HFFc6 (cell line): ENCODE measurements around the gene LRP1B. TPM values are rescaled to one million over a fixed set of nuclear protein-coding genes. Genes with fewer than 3 reads are reported as not detected.

Experiments used
- DNase-seq: peaks from one replicate; pipeline ENCODE4 v3.0.0-alpha.2; 2018
- H3K27ac Mint-ChIP-seq: 2 replicates; pipeline ENCODE4 v1.8.0; 2020; ENCODE audit warnings: mild to moderate bottlenecking, mixed read lengths
- H3K27me3 Mint-ChIP-seq: 2 replicates; pipeline ENCODE4 v1.8.0; 2021; ENCODE audit warnings: mild to moderate bottlenecking, moderate library complexity, mixed read lengths; ENCODE audit not compliant: insufficient read depth
- H3K36me3 Mint-ChIP-seq: 2 replicates; pipeline ENCODE4 v1.8.0; 2021; ENCODE audit warnings: low read depth, mixed read lengths
- H3K4me1 Mint-ChIP-seq: 2 replicates; pipeline ENCODE4 v1.8.0; 2020; ENCODE audit warnings: low read depth, mixed read lengths
- H3K4me3 Mint-ChIP-seq: 2 replicates; pipeline ENCODE4 v1.8.0; 2020; ENCODE audit warnings: mild to moderate bottlenecking, moderate library complexity, mixed read lengths
- H3K9me3 Mint-ChIP-seq: 2 replicates; pipeline ENCODE4 v1.8.0; 2020; ENCODE audit warnings: mild to moderate bottlenecking, mixed read lengths
- total RNA-seq, 6 experiments: library from RNA; stranded (reverse); fragmentation: NEBNext Ultra II Directional; extraction: Animal tissue kit (Norgen Biotek cat#: 25700); gene quantifications; 2 replicates in 1 of 6; 3 replicates in 5 of 6; pipeline ENCODE4 v1.2.3, GENCODE V29; 2021
- TF ChIP-seq, protein P1 (sequence below): fragments of 200-600 bp; sonication (generic); IDR thresholded peaks from 2 replicates; pipeline ENCODE4 v1.5.0; 2021; ENCODE audit warnings: antibody characterized with exemption, mild to moderate bottlenecking

LRP1B gene
- total RNA-seq, 6 experiments from 2014 or later = not detected

DNA sequence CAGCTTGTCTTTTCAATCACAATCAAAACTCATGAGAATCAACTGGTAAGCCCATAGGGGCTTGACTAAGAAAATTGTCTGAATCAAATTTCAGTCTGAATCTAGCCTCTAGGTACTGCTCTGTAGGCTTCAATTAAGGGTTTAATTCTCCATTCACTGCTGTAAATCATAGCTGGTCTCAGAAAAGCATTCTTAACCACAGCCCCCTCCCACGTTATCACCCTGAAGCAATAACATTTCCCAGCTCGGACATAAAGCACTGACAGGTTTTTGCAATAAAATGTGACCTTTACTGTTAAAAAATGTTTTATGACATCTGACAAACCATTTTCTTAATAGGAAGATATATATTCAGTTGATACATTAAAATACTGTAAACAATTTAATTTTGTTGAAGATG is 55.0 kb downstream of the LRP1B start:
- H3K36me3 Mint-ChIP-seq = peaks cover 9% of the 10 kb centered on the region; the same call in 1 of the 2 replicates
- H3K27me3 Mint-ChIP-seq = no peaks in the 10 kb centered on the region; the same call in 1 of the 2 replicates
- no peak for DNase-seq

DNA sequence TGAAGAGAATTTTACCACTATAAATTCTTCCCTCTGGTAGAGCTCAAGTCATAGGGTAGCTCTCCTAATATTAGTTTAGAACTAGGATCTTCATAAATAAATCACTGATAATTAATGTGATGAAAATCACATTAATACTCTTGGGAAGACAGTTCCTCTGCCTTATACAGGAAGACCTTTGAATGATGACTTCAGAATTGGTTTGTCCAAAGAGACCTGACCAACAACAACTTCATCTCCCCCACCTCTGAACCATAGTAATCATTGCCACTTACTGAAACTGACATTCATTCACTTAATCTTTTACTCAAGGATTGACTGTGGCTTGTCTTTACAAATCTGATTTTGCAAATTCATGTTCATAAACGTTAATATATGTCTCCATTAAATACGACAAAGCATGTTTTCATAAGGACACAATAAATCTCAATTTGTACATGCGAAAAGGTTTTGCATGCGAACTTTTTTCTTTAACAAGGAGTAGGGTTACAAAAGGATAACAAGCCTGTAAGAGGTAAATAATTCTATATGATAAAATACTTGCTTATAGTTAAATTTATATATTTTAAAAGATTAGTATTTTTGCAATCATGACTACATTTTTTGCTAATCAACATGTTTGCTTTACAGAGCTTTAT is 61.4 kb downstream of the LRP1B start:
- peaks cover 3% of the 10 kb centered on the region; the same call in 1 of the 2 replicates for H3K36me3 Mint-ChIP-seq
- no peak for DNase-seq
- no peak overlapping the region for H3K27ac Mint-ChIP-seq
- no peaks in the 10 kb centered on the region for H3K4me1 Mint-ChIP-seq
- peaks cover 29% of the 10 kb centered on the region for H3K9me3 Mint-ChIP-seq
- TF ChIP-seq, protein P1, sequence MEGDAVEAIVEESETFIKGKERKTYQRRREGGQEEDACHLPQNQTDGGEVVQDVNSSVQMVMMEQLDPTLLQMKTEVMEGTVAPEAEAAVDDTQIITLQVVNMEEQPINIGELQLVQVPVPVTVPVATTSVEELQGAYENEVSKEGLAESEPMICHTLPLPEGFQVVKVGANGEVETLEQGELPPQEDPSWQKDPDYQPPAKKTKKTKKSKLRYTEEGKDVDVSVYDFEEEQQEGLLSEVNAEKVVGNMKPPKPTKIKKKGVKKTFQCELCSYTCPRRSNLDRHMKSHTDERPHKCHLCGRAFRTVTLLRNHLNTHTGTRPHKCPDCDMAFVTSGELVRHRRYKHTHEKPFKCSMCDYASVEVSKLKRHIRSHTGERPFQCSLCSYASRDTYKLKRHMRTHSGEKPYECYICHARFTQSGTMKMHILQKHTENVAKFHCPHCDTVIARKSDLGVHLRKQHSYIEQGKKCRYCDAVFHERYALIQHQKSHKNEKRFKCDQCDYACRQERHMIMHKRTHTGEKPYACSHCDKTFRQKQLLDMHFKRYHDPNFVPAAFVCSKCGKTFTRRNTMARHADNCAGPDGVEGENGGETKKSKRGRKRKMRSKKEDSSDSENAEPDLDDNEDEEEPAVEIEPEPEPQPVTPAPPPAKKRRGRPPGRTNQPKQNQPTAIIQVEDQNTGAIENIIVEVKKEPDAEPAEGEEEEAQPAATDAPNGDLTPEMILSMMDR = no peak
- no peaks in the 10 kb centered on the region; the same call in 1 of the 2 replicates for H3K27me3 Mint-ChIP-seq
- H3K4me3 Mint-ChIP-seq = no peak overlapping the region

More for the DNA sequence above, 55.0 kb downstream of the LRP1B start:
- H3K4me3 Mint-ChIP-seq = no peak overlapping the region
- no peaks in the 10 kb centered on the region for H3K4me1 Mint-ChIP-seq
- TF ChIP-seq, protein P1 = no peak
- H3K27ac Mint-ChIP-seq = no peak overlapping the region
- peaks cover 40% of the 10 kb centered on the region for H3K9me3 Mint-ChIP-seq

- Mint-ChIP-seq H3K36me3 (no peaks in the 10 kb centered on the region), H3K9me3 (peaks cover 11% of the 10 kb centered on the region), H3K27ac (no peak overlapping the region), H3K4me3 (no peak overlapping the region), H3K27me3 (no peaks in the 10 kb centered on the region), H3K4me1 (no peaks in the 10 kb centered on the region)
- TF ChIP-seq, protein P1 = no peak
- no peak for DNase-seq
Measured at GRCh38 chr2:142065700-142066099, 65.1 kb downstream of the LRP1B start.

DNA sequence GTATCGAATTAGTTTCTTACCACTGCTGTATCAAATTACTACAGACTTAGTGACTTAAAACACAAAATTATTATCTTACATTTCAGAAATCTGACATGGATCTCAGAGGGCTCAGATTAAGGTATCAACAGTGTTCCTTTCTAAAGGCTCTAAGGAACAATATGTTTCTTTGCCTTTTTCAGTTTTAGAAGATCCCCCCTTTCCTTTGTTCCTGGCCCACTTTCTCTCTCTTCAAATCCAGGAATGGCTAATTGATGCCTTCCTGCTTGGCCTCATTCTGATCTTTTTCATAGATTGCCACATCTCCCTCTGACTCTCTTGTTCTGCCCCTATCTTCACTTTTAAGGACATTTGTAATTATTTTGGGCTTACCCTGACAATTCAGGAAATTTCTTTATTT is 65.7 kb downstream of the LRP1B start:
- DNase-seq = no peak
- Mint-ChIP-seq H3K27me3 (no peaks in the 10 kb centered on the region), H3K4me1 (no peaks in the 10 kb centered on the region), H3K9me3 (peaks cover 13% of the 10 kb centered on the region), H3K4me3 (no peak overlapping the region), H3K27ac (no peak overlapping the region), H3K36me3 (no peaks in the 10 kb centered on the region)
- TF ChIP-seq, protein P1 = no peak

DNA sequence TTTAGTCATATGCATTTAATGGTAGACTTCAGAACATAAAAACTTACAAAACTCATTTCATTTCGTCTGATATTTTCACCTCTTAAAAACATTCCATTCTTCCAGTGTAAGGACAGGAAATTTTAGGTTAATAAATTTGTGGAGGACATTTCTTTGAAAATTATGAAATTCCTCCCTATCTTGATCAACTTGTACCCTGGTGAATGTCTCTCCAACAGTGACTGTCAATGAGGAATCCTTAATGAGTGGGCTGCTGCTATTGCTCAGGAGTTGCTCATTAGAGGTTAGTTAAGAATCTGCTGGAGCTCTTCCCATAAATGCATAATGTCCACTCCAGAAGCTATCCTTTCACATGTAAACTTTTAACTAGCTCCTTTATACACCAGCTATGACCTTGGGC is 69.1 kb downstream of the LRP1B start:
- DNase-seq = no peak
- no peak overlapping the region for H3K4me3 Mint-ChIP-seq

More for the DNA sequence above, 69.1 kb downstream of the LRP1B start:
- H3K4me1 Mint-ChIP-seq = no peaks in the 10 kb centered on the region
- peaks cover 30% of the 10 kb centered on the region for H3K9me3 Mint-ChIP-seq
- TF ChIP-seq, protein P1 = no peak
- no peaks in the 10 kb centered on the region for H3K36me3 Mint-ChIP-seq
- H3K27me3 Mint-ChIP-seq = no peaks in the 10 kb centered on the region
- H3K27ac Mint-ChIP-seq = no peak overlapping the region
